Measurements from ENCODE around the gene APOL3. TPM values are rescaled to one million over a fixed set of nuclear protein-coding genes. Genes with fewer than 3 reads are reported as not detected.

The APOL3 gene
- total RNA-seq, 1 experiment from 2014 or later: 19.3 TPM

DNA sequence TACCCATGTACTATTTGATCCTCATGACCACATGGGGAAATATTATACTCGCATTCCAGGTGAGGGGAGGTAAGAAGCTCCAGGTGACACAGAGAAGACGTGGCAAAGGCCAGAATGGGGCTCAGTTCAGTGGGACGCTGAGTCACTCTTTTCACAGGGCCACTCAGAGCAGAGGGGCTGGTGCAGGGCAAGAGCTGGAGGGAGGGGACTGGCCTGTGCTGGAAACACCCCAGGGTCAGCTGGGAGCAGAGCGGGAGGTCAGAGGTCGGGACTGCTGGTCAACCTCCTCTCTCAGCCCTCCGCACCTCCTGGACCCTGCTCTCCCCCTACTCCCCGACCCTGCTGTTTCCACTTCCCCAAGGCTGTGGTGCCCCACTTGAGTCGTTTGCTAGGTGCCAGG lies 12.1 kb downstream of the APOL3 start:
- H3K9me2 ChIP-seq (ENCODE audit: insufficient read depth): no peaks in the 10 kb centered on the region
- H3K4me1 ChIP-seq (replicated peaks; ENCODE audit: insufficient read depth): peaks cover 7% of the 10 kb centered on the region; the same call in 1 of the 2 replicates
- H3K9me3 ChIP-seq (ENCODE audit: insufficient read depth, low read depth): no peaks in the 10 kb centered on the region
- H3K27ac ChIP-seq: no peak overlapping the region
- ChIA-PET POLR2A (ENCODE audit: unreplicated experiment) (no interaction called here), CTCF (no interaction called here)
- TF ChIP-seq EZH2 (IDR thresholded peaks at IDR 0.05; ENCODE audit: low read depth): no peak
- TF ChIP-seq, protein P1, sequence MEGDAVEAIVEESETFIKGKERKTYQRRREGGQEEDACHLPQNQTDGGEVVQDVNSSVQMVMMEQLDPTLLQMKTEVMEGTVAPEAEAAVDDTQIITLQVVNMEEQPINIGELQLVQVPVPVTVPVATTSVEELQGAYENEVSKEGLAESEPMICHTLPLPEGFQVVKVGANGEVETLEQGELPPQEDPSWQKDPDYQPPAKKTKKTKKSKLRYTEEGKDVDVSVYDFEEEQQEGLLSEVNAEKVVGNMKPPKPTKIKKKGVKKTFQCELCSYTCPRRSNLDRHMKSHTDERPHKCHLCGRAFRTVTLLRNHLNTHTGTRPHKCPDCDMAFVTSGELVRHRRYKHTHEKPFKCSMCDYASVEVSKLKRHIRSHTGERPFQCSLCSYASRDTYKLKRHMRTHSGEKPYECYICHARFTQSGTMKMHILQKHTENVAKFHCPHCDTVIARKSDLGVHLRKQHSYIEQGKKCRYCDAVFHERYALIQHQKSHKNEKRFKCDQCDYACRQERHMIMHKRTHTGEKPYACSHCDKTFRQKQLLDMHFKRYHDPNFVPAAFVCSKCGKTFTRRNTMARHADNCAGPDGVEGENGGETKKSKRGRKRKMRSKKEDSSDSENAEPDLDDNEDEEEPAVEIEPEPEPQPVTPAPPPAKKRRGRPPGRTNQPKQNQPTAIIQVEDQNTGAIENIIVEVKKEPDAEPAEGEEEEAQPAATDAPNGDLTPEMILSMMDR (conservative IDR thresholded peaks at IDR 0.05): no peak
- H2AFZ ChIP-seq: no peak overlapping the region
- H4K20me1 ChIP-seq (ENCODE audit: insufficient read depth): no peaks in the 10 kb centered on the region
- no TSS peak for BruUV-seq (replicated peaks)
- no peak overlapping the region for H3K4me2 ChIP-seq
- H3K36me3 ChIP-seq (ENCODE audit: low read depth): no peaks in the 10 kb centered on the region
- no peak overlapping the region for H3K4me3 ChIP-seq
- intact Hi-C loops (cut with micrococcal nuclease; ENCODE audit: unreplicated experiment): loop anchor here (5.0 kb wide), 1 partner anchor 74 kb away; no protein-coding TSS in a partner anchor
- no peaks in the 10 kb centered on the region for H3F3A ChIP-seq (ENCODE audit: insufficient read depth, low read depth)
- no peaks in the 10 kb centered on the region for H3K79me2 ChIP-seq (ENCODE audit: low read depth)
- no peaks in the 10 kb centered on the region for H3K27me3 ChIP-seq (ENCODE audit: insufficient read depth, low read depth)
- DNase-seq: no peak

DNA sequence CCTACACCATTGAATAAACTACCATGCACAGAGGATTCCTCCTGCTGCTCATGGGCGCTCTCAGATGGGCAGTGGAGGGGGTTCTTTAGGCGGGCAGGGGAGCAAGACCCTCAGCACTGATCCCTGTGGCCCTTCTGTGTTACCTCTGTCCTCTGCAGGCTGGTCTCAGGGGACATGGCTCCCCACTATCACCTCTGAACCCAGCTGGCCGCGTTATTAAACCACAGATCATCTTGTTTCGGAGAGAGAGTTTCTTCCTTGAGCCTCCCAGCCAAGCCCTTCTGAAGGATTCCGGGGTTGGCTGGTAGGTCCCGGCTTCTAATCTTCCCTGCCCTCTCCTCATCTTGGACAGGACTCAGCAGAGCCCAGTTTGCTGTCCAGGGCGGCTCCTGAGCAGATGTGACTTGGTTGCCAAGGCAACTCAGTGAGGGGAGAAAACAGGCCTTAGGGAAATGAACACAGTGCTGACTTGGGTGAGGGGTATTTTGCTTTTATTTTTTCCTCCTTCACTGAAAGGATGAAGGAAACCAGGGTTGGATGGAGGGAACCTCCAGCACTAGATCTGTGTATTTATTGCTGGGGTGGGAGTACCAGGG lies 13.3 kb downstream of the APOL3 start:
- CTCF ChIA-PET: no interaction called here
- no peaks in the 10 kb centered on the region for H3K9me2 ChIP-seq (ENCODE audit: insufficient read depth)
- H2AFZ ChIP-seq: no peak overlapping the region
- no peak for TF ChIP-seq EZH2 (IDR thresholded peaks at IDR 0.05; ENCODE audit: low read depth)
- TF ChIP-seq, protein P1 (conservative IDR thresholded peaks at IDR 0.05): no peak
- H3K4me3 ChIP-seq: no peak overlapping the region
- no peaks in the 10 kb centered on the region for H3K79me2 ChIP-seq (ENCODE audit: low read depth)
- H3K27ac ChIP-seq: no peak overlapping the region
- H3K36me3 ChIP-seq (ENCODE audit: low read depth): no peaks in the 10 kb centered on the region
- H3K9me3 ChIP-seq (ENCODE audit: insufficient read depth, low read depth): no peaks in the 10 kb centered on the region
- no peaks in the 10 kb centered on the region for H3F3A ChIP-seq (ENCODE audit: insufficient read depth, low read depth)
- peaks cover 10% of the 10 kb centered on the region; the same call in 1 of the 2 replicates for H3K27me3 ChIP-seq (ENCODE audit: insufficient read depth, low read depth)
- BruUV-seq (replicated peaks): no TSS peak
- peaks cover 7% of the 10 kb centered on the region; the same call in 1 of the 2 replicates for H3K4me1 ChIP-seq (replicated peaks; ENCODE audit: insufficient read depth)
- POLR2A ChIA-PET (ENCODE audit: unreplicated experiment): no interaction called here
- no peak for DNase-seq
- no peaks in the 10 kb centered on the region for H4K20me1 ChIP-seq (ENCODE audit: insufficient read depth)
- intact Hi-C loops (cut with micrococcal nuclease; ENCODE audit: unreplicated experiment): loop anchor here (5.0 kb wide), 1 partner anchor 75 kb away; no protein-coding TSS in a partner anchor
- H3K4me2 ChIP-seq: no peak overlapping the region

DNA sequence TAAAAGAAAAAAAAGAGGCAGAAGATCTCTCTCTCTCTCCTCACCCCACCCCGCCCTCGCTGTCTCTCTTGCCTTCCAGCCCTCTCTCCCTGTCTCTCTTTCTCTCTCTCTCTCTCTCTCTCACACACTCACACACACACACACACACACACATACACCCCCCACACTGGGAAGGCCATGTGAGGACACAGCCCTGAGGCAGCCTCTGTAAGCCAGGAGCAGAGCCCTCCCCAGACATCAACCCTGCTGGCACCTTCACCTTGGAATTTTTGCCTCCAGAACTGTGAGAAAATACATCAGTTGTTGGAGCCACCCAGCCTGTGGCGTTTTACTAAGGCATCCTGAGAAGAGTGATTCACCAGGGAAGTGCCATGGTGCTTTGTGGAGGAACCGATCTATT lies 14.7 kb downstream of the APOL3 start:
- intact Hi-C loops (cut with micrococcal nuclease; ENCODE audit: unreplicated experiment): loop anchor here (2.0 to 5.0 kb wide), 2 partner anchors 76 to 131 kb away; no protein-coding TSS in a partner anchor
- Histone ChIP-seq H3K27ac (no peak overlapping the region), H3K4me3 (no peak overlapping the region), H3K4me2 (no peak overlapping the region), H3K4me1 (replicated peaks; ENCODE audit: insufficient read depth) (peaks cover 4% of the 10 kb centered on the region; the same call in 1 of the 2 replicates), H3K9me3 (ENCODE audit: insufficient read depth, low read depth) (no peaks in the 10 kb centered on the region), H3K9me2 (ENCODE audit: insufficient read depth) (no peaks in the 10 kb centered on the region), H3K27me3 (ENCODE audit: insufficient read depth, low read depth) (peaks cover 17% of the 10 kb centered on the region), H3K79me2 (ENCODE audit: low read depth) (no peaks in the 10 kb centered on the region), H3K36me3 (ENCODE audit: low read depth) (no peaks in the 10 kb centered on the region), H2AFZ (no peak overlapping the region), H3F3A (ENCODE audit: insufficient read depth, low read depth) (no peaks in the 10 kb centered on the region), H4K20me1 (ENCODE audit: insufficient read depth) (no peaks in the 10 kb centered on the region)
- ChIA-PET POLR2A (ENCODE audit: unreplicated experiment) (no interaction called here), CTCF (no interaction called here)
- no TSS peak for BruUV-seq (replicated peaks)
- no peak for DNase-seq
- TF ChIP-seq, protein P1 (conservative IDR thresholded peaks at IDR 0.05): no peak
- TF ChIP-seq EZH2 (IDR thresholded peaks at IDR 0.05; ENCODE audit: low read depth): no peak

All from PC-9 (cell line).